HepG2 (cell line): ENCODE data around the gene HNRNPA1L2. TPM values are rescaled to one million over a fixed set of nuclear protein-coding genes. Genes with fewer than 3 reads are reported as not detected.

Source experiments
- AHR ChIP-seq: IDR thresholded peaks from 2 replicates; pipeline ENCODE4 v1.6.1; 2018; ENCODE audit warnings: missing genetic modification reagents, missing compliant biosample characterization
- FOXP4 ChIP-seq: sonication (generic); formaldehyde crosslinking; IDR thresholded peaks from 2 replicates; pipeline ENCODE4 v1.4.0; 2020; ENCODE audit warnings: missing genetic modification reagents
- HNRNPLL ChIP-seq: fragments of 200-400 bp; formaldehyde crosslinking; IDR thresholded peaks from 2 replicates; pipeline ENCODE4 v1.6.1; 2017; ENCODE audit warnings: mild to moderate bottlenecking, low read depth, low read length; ENCODE audit not compliant: poor library complexity, severe bottlenecking
- ISL2 ChIP-seq: sonication (generic); formaldehyde crosslinking; IDR thresholded peaks from 2 replicates; pipeline ENCODE4 v1.5.0; 2020; ENCODE audit warnings: missing genetic modification reagents
- KAT2B ChIP-seq: fragments of 150-350 bp; IDR thresholded peaks from 2 replicates; pipeline ENCODE4 v1.6.1; 2014; ENCODE audit warnings: low read depth, low read length, borderline replicate concordance
- KDM4B ChIP-seq: sonication (generic); formaldehyde crosslinking; IDR thresholded peaks from 2 replicates; pipeline ENCODE4 v1.4.0; 2020; ENCODE audit warnings: missing genetic modification reagents
- MTA3 ChIP-seq: sonication (generic); formaldehyde crosslinking; IDR thresholded peaks from 2 replicates; pipeline ENCODE4 v1.4.0; 2020; ENCODE audit warnings: missing genetic modification reagents
- NR1H2 ChIP-seq: sonication (generic); formaldehyde crosslinking; IDR thresholded peaks from 2 replicates; pipeline ENCODE4 v1.8.1; 2022; ENCODE audit warnings: low read depth, missing genetic modification reagents, borderline replicate concordance
- RELA ChIP-seq: sonication (generic); formaldehyde crosslinking; IDR thresholded peaks from 2 replicates; pipeline ENCODE4 v1.4.0; 2020; ENCODE audit warnings: missing genetic modification reagents
- SALL2 ChIP-seq: sonication (generic); formaldehyde crosslinking; IDR thresholded peaks from 2 replicates; pipeline ENCODE4 v1.8.1; 2023; ENCODE audit warnings: mild to moderate bottlenecking, missing genetic modification reagents, inconsistent platforms
- ZNF503 ChIP-seq: sonication (generic); formaldehyde crosslinking; IDR thresholded peaks from 2 replicates; pipeline ENCODE4 v1.4.0; 2020; ENCODE audit warnings: missing genetic modification reagents
- ZNF770 ChIP-seq: sonication (generic); formaldehyde crosslinking; IDR thresholded peaks from 2 replicates; pipeline ENCODE4 v1.5.0; 2020; ENCODE audit warnings: mild to moderate bottlenecking, missing genetic modification reagents
- polyA plus RNA-seq, 8 experiments: library from polyadenylated mRNA; depleted of rRNA in 3 of 8; stranded (reverse) in 7 of 8; unstranded in 1 of 8; fragments of >200 nt; fragmentation: Illumina TruSeq in 4 of 8; extraction: Trizol in 4 of 8; gene quantifications; 2 replicates each; pipeline versions ENCODE4 v1.2.1 to v1.2.3, GENCODE V29; 2011 to 2016; ENCODE audit warnings: low read depth in 4 of 8, missing spikeins in 1 of 8, mixed read lengths in 1 of 8; ENCODE audit not compliant: insufficient read depth in 1 of 8
- total RNA-seq, 5 experiments: library from RNA; depleted of rRNA; stranded (reverse); fragments of >200 nt; fragmentation: Illumina TruSeq; extraction: Trizol; gene quantifications; 2 replicates each; pipeline ENCODE4 v1.2.3, GENCODE V29; 2016; ENCODE audit warnings: low read depth in 1 of 5
- TF ChIP-seq, protein P1 (sequence below): sonication (generic); formaldehyde crosslinking; IDR thresholded peaks from 2 replicates; pipeline ENCODE4 v1.4.0; 2020; ENCODE audit warnings: missing genetic modification reagents, borderline replicate concordance
- TF ChIP-seq, protein P2 (sequence below): fragments of 450-650 bp; IDR thresholded peaks from 2 replicates; pipeline ENCODE4 v1.6.1; 2016

Gene HNRNPA1L2
- total and polyA plus RNA-seq, 2 of the 13 experiments (the other 11 are each of a cell fraction or from before 2014, with no cell fraction given): 3.6 to 7.1 TPM

- TF ChIP-seq KDM4B (CRISPR knock-in tag) (no peak), SALL2 (CRISPR knock-in tag) (no peak), KAT2B (no peak), AHR (CRISPR knock-in tag) (no peak), RELA (CRISPR knock-in tag) (no peak), NR1H2 (CRISPR knock-in tag) (no peak), ZNF770 (CRISPR knock-in tag) (no peak; the same call in 1 of the 2 replicates), MTA3 (no peak), FOXP4 (CRISPR knock-in tag) (no peak), HNRNPLL (peak; percentile 16), ZNF503 (CRISPR knock-in tag) (no peak), ISL2 (no peak)
- TF ChIP-seq, protein P1, sequence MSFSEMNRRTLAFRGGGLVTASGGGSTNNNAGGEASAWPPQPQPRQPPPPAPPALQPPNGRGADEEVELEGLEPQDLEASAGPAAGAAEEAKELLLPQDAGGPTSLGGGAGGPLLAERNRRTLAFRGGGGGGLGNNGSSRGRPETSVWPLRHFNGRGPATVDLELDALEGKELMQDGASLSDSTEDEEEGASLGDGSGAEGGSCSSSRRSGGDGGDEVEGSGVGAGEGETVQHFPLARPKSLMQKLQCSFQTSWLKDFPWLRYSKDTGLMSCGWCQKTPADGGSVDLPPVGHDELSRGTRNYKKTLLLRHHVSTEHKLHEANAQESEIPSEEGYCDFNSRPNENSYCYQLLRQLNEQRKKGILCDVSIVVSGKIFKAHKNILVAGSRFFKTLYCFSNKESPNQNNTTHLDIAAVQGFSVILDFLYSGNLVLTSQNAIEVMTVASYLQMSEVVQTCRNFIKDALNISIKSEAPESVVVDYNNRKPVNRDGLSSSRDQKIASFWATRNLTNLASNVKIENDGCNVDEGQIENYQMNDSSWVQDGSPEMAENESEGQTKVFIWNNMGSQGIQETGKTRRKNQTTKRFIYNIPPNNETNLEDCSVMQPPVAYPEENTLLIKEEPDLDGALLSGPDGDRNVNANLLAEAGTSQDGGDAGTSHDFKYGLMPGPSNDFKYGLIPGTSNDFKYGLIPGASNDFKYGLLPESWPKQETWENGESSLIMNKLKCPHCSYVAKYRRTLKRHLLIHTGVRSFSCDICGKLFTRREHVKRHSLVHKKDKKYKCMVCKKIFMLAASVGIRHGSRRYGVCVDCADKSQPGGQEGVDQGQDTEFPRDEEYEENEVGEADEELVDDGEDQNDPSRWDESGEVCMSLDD (CRISPR knock-in tag): no peak
- TF ChIP-seq, protein P2, sequence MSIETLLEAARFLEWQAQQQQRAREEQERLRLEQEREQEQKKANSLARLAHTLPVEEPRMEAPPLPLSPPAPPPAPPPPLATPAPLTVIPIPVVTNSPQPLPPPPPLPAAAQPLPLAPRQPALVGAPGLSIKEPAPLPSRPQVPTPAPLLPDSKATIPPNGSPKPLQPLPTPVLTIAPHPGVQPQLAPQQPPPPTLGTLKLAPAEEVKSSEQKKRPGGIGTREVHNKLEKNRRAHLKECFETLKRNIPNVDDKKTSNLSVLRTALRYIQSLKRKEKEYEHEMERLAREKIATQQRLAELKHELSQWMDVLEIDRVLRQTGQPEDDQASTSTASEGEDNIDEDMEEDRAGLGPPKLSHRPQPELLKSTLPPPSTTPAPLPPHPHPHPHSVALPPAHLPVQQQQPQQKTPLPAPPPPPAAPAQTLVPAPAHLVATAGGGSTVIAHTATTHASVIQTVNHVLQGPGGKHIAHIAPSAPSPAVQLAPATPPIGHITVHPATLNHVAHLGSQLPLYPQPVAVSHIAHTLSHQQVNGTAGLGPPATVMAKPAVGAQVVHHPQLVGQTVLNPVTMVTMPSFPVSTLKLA: no peak
Observed at GRCh38 chr13:52599848-52600603, 42.2 kb upstream of the HNRNPA1L2 start (continued).
